Measurements from ENCODE around the gene GPR161. TPM values are rescaled to one million over a fixed set of nuclear protein-coding genes. Genes with fewer than 3 reads are reported as not detected.
A peak's percentile ranks its signal among the peaks of the same experiment; 100 is the strongest.

Gene GPR161
- total RNA-seq, 2 experiments from 2014 or later: 0.10 to 0.17 TPM

DNA sequence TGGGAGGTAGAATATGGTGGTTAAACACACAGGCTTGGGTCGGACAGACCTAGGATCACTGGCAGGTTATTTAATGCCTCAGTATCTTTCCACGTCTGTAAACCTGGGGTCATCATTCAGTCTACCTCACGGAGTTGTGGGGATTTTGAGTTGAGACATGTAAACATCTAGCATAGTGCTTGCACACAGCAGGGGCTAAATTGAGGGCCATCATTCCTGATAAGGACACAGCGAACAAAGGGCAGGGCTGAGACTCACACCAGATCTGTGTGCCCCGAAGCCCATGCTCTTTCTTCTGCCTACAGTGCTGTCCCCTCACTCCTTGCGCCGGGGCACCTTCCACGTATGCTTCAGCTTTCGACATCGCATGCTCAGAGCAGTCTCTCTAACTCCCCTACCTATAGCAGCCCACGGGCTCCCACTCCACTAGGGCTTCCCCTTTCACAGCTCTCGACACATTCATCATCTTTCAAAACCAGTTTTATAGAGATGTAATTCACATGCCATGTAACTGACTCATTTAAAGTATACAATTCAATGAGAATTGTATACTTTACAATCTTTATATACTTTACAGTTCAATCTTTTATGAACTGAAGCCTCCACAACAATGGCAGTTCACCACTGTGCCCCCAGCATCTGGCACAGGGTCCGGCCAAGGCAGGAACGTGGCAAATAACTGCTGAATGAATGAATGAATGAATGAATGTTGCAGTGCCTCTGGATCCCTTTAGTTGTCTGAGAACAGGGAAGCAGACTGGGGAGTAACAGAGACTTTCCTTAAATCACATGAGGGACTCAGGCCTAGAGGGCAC, 48.0 kb downstream of the GPR161 start:
- no peak overlapping the region for H3K4me3 Mint-ChIP-seq
- ChIA-PET POLR2A (no interaction called here), CTCF (no interaction called here)
- no peaks in the 10 kb centered on the region for H3K9me3 Mint-ChIP-seq
- no peaks in the 10 kb centered on the region for H3K27me3 Mint-ChIP-seq
- H3K36me3 Mint-ChIP-seq (ENCODE audit: low read depth): no peaks in the 10 kb centered on the region
- H3K4me1 Mint-ChIP-seq: peaks cover 3% of the 10 kb centered on the region
- H3K27ac Mint-ChIP-seq: no peak overlapping the region
- no peak for DNase-seq

DNA sequence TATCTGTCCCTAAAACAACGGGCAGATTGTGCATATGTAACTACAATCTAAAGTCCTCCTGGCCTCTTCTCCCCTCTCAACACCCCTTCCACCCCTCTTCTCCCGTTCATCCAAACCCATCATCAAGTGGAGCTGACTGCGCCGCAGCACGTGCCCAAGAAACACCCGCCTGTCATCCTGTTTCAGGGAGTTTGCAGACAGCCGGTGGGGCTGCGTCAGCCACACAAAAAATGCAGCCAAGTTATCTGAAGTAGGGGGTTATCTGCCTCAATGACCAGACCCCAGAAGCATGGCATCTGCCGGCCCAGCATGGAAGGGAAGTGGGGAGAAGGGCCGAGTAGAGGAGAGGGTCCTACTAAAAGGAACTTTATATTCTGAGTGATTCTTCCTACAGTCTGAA, 49.0 kb downstream of the GPR161 start:
- H3K27ac Mint-ChIP-seq: no peak overlapping the region
- CTCF ChIA-PET: interaction anchor here (1.2 kb wide), 1 partner anchor 8 kb away, joined by 3 read pairs; no protein-coding TSS in a partner anchor

DNA sequence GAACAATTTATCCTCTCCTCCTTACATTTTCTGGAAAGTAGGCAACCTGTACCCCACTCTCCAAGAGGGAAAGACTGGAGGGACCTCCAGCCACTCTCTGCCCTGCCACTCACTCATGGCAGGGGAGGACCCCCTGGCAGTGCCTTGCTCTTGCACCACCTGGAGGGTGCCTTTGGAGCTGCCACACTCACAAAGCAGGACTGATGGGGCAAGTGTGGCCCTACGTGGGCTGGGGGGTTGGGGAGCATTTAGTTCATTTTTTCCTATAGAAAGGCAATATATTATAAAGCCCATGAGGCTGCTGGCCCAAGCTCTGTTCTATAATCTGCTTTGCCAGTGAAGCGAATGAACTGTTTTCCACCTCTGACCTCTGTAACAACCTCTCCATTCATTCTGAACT, 50.3 kb downstream of the GPR161 start:
- H3K27ac Mint-ChIP-seq: no peak overlapping the region
- H3K9me3 Mint-ChIP-seq: no peaks in the 10 kb centered on the region
- no peaks in the 10 kb centered on the region for H3K27me3 Mint-ChIP-seq
- H3K4me1 Mint-ChIP-seq: peaks cover 4% of the 10 kb centered on the region
- H3K4me3 Mint-ChIP-seq: no peak overlapping the region
- POLR2A ChIA-PET: no interaction called here
- CTCF ChIA-PET: interaction anchor here (1.2 to 5.7 kb wide), 3 partner anchors 7 to 15 kb away, joined by 3 to 45 read pairs (median 10); no protein-coding TSS in a partner anchor
- no peak for DNase-seq
- H3K36me3 Mint-ChIP-seq (ENCODE audit: low read depth): no peaks in the 10 kb centered on the region

More for the DNA sequence above, 49.0 kb downstream of the GPR161 start:
- DNase-seq: no peak
- Mint-ChIP-seq H3K4me3 (no peak overlapping the region), H3K4me1 (peaks cover 3% of the 10 kb centered on the region), H3K9me3 (no peaks in the 10 kb centered on the region), H3K27me3 (no peaks in the 10 kb centered on the region), H3K36me3 (ENCODE audit: low read depth) (no peaks in the 10 kb centered on the region)
- POLR2A ChIA-PET: no interaction called here

DNA sequence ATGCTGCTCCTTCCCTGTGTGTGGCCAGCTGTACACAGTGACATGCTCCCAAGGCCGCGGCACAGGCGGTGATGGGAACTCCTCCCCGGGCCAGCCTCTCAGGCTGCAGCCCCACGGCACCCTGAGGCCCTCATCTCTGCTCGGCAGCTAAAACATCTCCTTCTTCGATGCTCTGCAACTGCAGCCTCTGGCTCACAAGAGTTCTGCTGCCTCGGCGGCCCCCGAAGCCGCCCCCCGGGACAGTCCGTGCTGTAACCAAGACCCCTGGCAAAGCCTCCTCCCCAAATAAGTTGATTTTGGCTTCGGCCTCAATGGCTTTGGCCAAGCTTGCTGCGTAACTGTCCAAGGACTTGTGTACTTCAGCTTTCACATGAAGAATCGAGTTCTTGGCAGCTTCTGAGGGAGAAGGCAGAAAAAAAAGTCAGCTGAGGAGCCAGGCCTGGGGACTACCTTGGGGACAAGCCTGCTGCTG, 51.3 kb downstream of the GPR161 start:
- Mint-ChIP-seq H3K4me1 (peaks cover 4% of the 10 kb centered on the region), H3K27me3 (no peaks in the 10 kb centered on the region), H3K36me3 (ENCODE audit: low read depth) (no peaks in the 10 kb centered on the region), H3K4me3 (no peak overlapping the region), H3K9me3 (no peaks in the 10 kb centered on the region), H3K27ac (no peak overlapping the region)
- ChIA-PET CTCF (interaction anchor here (0.5 to 5.7 kb wide), 6 partner anchors 8 to 614 kb away, joined by 3 to 45 read pairs (median 4); no protein-coding TSS in a partner anchor), POLR2A (no interaction called here)
- no peak for DNase-seq

DNA sequence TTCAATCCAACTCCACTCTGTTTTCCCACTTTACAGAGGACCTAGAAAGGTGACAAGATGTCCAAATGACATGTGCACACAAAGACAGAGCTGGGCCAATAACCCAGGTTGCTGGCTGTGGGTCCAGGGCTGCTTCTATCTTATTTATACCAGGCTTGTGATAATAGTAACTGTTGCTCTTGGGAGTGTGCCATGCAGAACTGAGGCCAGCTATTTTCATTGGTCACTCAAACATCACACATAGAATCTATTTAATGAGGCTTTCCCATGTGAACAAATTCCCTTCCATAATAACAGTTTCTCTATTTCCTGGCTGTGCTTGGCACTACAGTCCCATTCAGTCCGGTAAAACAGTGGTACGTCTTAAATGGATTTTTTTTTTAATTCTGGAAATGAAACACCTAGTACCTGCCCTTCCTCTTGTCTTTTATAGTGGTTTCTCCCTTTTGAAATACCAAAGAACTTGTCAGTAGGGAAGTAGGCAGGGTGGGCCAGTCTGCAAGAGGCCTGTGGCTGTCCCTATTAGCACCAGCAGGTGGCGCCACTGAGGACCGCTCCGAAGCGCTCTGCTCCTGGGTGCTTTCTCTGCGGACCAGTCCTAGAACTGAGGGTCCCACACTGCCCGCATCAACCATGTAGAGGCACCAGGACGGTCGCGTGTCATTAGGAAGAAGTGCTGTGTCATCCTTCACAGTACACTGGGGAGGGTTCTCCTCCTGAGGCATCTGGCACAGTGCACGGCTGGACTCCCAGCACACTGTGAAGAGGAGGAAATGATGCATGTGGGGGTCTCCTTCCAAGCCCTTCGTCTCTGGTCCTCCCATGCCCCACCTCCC, 52.1 kb downstream of the GPR161 start:
- Mint-ChIP-seq H3K27ac (no peak overlapping the region), H3K4me3 (no peak overlapping the region), H3K36me3 (ENCODE audit: low read depth) (no peaks in the 10 kb centered on the region), H3K27me3 (no peaks in the 10 kb centered on the region), H3K4me1 (peaks cover 4% of the 10 kb centered on the region), H3K9me3 (no peaks in the 10 kb centered on the region)
- ChIA-PET CTCF (interaction anchor here (0.6 to 5.7 kb wide), 7 partner anchors 9 to 229 kb away, joined by 3 to 45 read pairs (median 4); no protein-coding TSS in a partner anchor), POLR2A (no interaction called here)
- DNase-seq: peak; percentile 62

DNA sequence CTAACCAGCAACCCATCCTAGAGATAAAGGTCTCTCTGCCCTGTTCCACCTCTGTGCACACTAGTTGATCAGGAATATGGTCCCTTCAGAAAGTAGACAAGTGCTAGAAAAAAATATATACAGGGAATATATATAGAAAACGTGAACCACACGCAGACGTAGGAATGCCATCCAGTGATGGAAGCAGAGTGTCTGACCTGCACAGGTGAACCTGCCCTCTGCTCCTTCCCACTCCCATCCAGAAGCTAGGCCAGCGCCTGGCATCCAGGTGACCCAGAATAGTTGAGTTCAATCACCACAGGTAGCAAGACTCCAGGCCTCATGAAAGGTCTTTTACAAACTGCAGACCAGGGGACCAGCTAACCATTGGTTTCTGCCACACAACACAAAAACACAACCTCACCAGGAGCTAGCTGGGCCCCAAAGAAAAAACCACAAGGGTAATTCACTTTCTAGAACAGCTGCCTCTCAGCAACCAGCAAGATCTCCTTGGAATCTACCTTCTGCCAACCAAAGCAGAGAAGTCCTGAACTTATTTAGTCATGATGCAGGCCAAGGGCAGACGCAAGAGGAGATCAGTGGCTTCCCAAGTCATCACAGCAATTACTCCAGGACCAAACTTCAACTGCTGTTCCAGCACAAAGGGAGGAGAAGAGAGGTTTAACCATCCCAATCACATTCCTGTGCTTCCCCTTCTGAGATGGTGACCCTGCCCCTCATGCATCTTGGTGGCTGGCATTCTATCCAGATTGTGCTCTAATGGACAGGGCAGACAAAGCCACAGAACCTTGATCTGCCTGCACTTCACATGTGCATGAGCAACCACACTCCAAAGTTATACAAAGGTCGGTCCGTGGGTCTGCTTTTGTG, 53.0 kb downstream of the GPR161 start:
- DNase-seq: no peak
- H3K4me3 Mint-ChIP-seq: no peak overlapping the region
- H3K4me1 Mint-ChIP-seq: peaks cover 4% of the 10 kb centered on the region
- ChIA-PET POLR2A (no interaction called here), CTCF (interaction anchor here (0.6 to 5.7 kb wide), 10 partner anchors 10 to 122 kb away, joined by 3 to 45 read pairs (median 4); no protein-coding TSS in a partner anchor)
- H3K27ac Mint-ChIP-seq: no peak overlapping the region
- no peaks in the 10 kb centered on the region for H3K27me3 Mint-ChIP-seq
- H3K9me3 Mint-ChIP-seq: no peaks in the 10 kb centered on the region
- H3K36me3 Mint-ChIP-seq (ENCODE audit: low read depth): no peaks in the 10 kb centered on the region

DNA sequence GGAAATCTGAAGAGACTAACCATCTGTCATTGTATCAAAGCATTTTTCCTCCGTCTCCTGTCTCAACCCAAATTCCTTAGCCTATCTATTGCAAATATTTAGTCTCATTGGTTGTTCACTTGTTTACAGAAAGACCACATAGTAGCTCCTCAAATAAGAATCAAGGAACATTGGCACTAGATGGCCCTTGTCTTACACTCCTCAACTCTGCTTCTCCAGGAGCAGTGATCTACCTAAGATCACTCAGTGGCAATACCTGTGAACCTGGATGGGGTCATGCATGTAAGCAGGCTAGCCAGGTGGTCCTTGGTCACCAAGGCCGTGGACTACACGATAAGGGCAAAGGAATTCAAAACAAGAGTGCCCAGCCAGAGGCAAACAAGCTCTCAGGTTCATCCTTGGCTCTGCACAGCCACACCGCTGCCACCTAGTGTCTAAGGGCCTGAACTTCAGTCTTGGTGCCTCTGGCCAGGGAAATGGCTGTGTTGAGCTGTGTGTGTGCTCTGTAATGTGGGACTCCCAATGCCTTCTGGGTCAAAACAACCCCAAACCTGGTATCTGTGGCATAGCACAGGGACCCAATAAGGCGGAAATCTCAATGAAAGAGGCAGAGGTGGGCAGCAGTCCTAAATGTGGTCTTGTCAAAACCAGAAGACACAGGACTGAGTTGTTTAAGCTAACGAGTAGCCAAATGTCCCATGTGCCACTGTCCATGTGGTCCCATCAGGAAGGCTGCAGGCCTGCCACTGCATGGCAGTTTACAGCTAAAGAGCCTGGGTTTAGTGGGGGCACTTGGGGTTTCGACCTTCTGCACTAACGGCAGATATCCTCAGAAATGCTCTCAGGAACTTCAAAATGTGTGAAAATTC, 54.5 kb downstream of the GPR161 start:
- Mint-ChIP-seq H3K4me3 (no peak overlapping the region), H3K27me3 (no peaks in the 10 kb centered on the region), H3K4me1 (peaks cover 4% of the 10 kb centered on the region), H3K36me3 (ENCODE audit: low read depth) (no peaks in the 10 kb centered on the region), H3K9me3 (no peaks in the 10 kb centered on the region), H3K27ac (no peak overlapping the region)
- CTCF ChIA-PET: interaction anchor here (0.6 to 5.7 kb wide), 21 partner anchors 8 to 758 kb away, joined by 3 to 45 read pairs (median 3); no protein-coding TSS in a partner anchor
- POLR2A ChIA-PET: no interaction called here
- peak; percentile 78 for DNase-seq

DNA sequence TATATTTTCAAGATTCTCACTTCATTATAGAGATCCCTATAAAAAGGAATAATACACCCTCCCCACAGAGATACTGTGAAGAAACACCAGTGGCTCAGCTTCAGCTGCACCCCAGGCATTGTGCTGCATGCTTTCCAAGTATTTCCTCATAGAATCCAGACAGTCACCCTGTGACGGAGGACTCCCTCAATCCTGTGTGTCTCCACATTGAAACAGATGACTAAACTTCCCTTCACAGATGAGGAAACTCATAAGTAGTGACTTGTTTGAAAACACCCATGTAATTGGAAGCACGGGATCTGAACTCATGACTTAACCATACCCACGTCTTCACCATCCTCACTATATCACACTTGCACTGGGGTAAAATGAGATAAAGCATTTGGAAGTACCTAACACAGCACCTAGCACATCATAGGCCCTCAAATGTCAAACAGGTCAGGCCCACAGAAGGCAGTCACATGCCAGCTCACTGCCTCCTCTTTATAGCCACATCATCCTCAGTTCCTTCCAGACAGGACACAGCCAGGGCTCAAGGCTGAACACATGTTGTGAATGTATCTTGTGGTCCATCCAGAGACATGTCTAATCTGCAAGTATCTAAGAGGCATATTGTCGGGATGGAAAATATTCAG, 55.2 kb downstream of the GPR161 start:
- H3K27ac Mint-ChIP-seq: no peak overlapping the region
- no peak for DNase-seq
- CTCF ChIA-PET: interaction anchor here (0.7 to 5.7 kb wide), 16 partner anchors 8 to 758 kb away, joined by 3 to 45 read pairs (median 3); no protein-coding TSS in a partner anchor
- H3K27me3 Mint-ChIP-seq: no peaks in the 10 kb centered on the region
- H3K36me3 Mint-ChIP-seq (ENCODE audit: low read depth): peaks cover 3% of the 10 kb centered on the region
- no peak overlapping the region for H3K4me3 Mint-ChIP-seq
- peaks cover 4% of the 10 kb centered on the region for H3K4me1 Mint-ChIP-seq
- POLR2A ChIA-PET: no interaction called here
- no peaks in the 10 kb centered on the region for H3K9me3 Mint-ChIP-seq

DNA sequence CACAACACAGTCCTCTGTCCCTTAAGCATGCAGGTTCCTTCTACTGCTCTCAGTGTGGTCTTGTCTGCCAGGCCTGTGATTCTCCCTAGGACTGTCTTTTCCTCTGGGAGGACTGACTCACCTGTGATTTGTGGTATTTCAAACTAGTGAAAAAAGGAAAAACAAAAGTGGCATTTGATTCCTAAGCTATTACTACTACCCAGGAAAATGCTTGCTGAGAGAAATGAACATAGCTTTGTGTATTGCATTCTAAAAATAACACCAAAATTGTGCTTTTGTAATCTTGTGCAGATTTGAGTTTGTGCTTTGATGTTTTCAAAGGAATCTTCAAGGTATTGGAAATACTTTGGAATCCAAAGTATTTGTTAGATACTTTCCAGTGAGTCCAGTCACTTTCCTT, 57.0 kb downstream of the GPR161 start:
- H3K27me3 Mint-ChIP-seq: no peaks in the 10 kb centered on the region
- CTCF ChIA-PET: no interaction called here
- H3K4me3 Mint-ChIP-seq: no peak overlapping the region
- H3K9me3 Mint-ChIP-seq: no peaks in the 10 kb centered on the region
- no peak for DNase-seq
- H3K27ac Mint-ChIP-seq: no peak overlapping the region
- POLR2A ChIA-PET: no interaction called here
- peaks cover 9% of the 10 kb centered on the region for H3K36me3 Mint-ChIP-seq (ENCODE audit: low read depth)
- H3K4me1 Mint-ChIP-seq: peaks cover 3% of the 10 kb centered on the region

DNA sequence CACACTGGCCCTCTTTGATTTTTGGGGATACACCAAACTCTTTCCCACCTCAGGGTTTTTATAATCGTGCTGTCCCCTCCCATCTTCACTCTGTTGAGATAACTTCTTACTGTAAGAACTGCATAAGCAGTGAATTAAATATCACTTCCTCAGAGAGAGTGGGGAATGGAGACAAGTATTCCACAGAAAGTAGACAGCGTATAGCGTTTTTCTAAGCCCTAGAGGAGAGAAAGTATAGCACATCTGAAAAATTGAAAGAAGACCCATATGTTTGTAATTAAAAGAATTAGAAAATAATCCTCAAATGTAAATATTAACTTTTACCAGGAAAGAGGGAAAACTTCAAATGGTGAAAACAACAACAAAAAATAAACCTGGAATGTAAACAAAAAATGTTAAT, 67.3 kb downstream of the GPR161 start:
- no peak for DNase-seq
- Mint-ChIP-seq H3K9me3 (no peaks in the 10 kb centered on the region), H3K4me1 (no peaks in the 10 kb centered on the region), H3K36me3 (ENCODE audit: low read depth) (peaks cover 19% of the 10 kb centered on the region), H3K27ac (no peak overlapping the region), H3K4me3 (no peak overlapping the region), H3K27me3 (no peaks in the 10 kb centered on the region)
- POLR2A ChIA-PET: no interaction called here
- CTCF ChIA-PET: no interaction called here

DNA sequence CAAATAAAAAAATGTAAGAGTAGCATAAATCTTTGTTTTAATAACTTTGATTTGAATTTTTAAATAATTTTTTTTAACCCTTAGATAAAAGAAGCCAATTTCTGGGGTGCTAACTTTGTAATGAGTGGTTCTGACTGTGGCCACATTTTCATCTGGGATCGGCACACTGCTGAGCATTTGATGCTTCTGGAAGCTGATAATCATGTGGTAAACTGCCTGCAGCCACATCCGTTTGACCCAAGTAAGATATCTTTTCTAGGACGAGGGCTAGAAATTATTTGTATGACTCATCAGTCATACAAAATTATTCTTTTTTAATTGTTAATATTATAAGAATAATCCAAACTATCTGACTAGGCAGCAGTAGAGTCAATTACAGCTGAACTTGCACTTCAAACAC, 71.2 kb downstream of the GPR161 start:
- Mint-ChIP-seq H3K27me3 (no peaks in the 10 kb centered on the region), H3K36me3 (ENCODE audit: low read depth) (peaks cover 11% of the 10 kb centered on the region), H3K4me1 (no peaks in the 10 kb centered on the region), H3K4me3 (no peak overlapping the region), H3K27ac (no peak overlapping the region), H3K9me3 (no peaks in the 10 kb centered on the region)
- ChIA-PET POLR2A (no interaction called here), CTCF (interaction anchor here (1.4 kb wide), 1 partner anchor 17 kb away, joined by 11 read pairs; no protein-coding TSS in a partner anchor)
- no peak for DNase-seq

Measured in activated CD4-positive, alpha-beta T cell treated with anti-CD3 and anti-CD28 coated beads, Interleukin-2, amount 10 ng/mL, durations not matched to agents 7 days and 5 days (primary cell).